ENCODE results near the gene GUCY1A2.

The GUCY1A2 gene

DNA sequence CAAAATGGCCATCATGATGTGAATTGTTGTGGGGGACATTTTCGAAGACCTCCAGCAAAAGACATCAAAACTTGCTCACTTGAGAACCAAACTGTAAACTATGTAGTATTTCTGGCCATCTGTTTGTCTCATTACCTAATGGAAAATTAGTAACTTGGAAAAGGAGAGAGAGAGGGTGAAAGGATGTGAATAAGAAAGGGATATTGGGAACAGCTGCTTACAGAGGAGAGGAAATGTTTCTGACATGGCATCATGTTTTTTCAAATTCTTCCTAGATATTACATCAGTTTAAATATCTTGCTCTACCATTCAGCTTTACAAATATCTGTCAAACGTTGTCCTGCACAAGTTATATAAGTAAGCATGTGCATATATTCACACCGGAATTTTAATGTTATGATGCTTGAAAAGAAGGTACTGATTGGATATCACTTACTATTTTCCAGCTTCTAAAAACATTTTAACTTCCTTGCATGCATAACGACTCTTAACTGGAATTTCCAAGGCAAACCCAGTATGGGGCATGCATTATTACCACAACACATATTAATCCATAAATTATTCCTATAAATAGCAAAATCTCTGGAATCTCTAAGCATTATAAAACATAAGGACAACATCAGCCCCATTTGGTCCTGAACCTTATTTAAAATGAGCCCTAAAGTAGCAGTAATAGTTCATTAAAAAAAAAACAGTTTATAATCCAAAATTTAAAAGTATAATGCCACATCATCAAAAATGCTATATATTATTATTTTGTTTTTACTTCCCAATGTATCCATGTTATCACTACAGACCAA, 20.0 kb downstream of the GUCY1A2 start:
- no peak for DNase-seq
- no peak for ATAC-seq

DNA sequence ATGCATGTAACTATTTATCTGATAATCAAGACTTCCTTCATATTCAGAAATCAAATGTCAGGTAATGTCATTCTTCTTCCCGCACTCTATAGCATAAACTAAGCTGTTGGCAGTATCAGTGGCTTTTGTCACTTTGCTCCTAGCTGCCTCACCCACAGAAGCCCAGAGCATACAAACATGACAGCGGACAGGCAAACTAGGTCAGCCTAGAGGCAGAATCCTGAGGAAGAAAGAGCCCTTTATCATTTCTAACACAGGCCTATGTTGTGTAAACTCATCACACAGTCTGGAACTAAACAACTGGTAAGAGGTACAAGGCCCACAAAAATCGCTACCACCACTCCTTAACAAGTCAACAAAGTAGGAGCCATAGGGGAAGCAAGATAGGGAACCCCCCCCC, 21.0 kb downstream of the GUCY1A2 start:
- DNase-seq (no peak), ATAC-seq (no peak)

DNA sequence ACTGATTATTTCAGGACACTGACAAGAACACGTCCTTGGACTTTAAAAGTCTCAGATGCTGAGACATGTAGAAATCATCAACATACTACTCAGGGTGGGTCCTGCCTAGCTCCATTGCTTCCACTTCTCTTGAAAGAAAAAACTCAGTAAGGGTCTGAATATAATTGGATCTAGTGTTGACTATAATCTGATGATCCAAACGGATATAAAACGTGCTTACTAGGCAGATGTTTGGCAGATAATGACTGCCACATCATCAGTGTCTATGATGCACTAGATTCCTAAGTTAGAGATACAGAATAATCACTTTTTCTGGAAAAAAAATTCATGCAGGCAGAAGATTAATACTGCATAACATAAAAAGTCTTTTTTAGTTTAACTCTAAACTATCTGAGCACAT, 21.6 kb downstream of the GUCY1A2 start:
- ATAC-seq = no peak
- DNase-seq = no peak

DNA sequence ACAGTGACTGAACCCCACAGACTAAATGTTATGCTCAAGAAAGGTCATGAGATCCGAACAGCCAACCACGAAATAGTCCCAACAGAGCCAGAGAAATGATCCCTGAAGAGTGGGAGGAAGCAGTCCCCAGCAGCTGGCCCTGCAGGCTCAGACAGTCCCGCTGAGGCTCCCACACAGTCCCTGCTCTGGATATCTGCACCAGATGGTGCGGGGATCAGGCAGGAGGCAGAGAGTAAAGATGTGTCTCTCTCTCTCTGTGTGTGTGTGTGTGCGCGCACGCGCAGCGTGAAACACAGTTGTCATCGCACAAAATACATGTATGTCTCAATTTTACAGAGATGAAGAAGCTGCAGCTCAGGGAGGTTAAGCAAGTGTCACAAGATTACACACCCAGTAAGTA, 27.9 kb downstream of the GUCY1A2 start:
- DNase-seq (no peak), ATAC-seq (no peak)

DNA sequence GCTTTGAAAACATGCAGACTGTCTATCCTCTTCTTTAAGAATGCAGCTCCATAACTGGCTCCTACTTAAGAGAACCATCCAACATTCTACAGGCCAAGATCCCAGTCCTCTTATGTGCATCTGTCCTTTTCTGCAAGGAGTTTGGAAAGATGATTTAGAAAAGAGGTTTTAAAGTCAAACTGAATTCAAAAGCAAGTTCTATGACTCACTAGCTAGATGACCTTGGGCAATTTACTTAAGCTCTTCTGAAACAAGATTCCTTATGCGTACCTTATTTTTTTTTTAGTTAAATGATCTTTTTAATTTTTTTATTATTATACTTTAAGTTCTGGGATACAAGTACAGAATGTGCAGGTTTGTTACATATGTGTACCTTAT, 29.2 kb downstream of the GUCY1A2 start:
- ATAC-seq (no peak), DNase-seq (no peak)

DNA sequence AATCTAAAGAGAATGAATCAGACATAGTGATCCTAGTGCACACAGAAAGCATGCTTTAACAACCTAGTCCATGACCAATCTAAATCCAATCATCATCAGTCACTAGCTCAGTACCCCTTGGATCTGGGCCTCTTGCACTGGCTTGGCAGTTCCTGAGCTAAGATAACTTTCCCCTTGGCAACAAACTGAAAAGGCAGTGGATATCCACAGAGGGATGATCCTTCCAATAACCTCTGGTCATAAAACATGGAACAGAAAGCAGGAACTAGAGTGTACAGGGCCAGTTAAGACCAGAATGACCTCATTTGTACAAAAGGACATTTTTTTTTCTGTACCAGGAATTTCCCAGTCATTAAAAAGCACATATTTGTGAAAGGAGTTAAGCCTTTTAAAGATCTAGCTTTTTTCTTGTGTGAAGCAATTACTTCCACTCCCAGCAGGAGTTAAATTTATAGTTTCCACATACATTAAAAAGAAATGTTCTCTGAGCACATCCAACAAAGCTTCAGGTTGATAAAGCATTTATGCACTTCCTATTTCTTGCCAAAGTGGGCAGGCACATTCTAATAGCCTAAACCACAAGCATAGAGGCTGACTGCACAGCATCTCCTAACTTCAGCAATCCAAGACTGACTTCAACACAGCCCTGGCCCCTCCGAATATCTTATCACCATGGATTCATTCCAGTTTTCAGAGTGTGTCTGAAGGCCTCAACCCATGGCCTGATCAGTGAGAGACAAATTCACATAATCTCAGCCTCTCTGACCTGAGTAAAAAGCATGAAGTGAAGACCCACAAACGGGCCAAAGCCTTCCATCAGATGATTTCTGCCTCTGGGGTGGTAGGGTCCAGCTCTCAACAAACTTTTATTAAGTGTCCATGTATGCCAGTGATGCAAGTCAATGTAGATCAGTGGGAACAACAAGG, 29.9 kb downstream of the GUCY1A2 start:
- DNase-seq = no peak

DNA sequence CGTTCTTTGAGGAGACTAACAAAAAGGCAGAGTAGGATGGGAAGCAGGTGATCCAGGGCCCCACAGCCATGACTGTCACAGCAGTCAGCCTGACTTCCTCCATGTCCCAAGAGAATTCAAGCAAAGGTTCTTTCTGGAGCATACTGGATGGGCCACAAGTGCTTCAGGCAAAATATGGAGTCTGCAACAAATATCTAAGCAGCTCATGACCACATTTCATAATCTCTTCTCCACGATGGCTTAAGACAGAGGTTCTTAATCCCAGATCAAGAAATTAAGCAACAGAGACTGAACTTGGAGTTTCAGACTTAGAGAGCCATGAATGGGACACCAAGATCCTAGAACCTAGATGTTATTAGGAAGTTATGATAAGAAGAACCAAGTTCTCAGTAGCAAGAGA, 31.6 kb downstream of the GUCY1A2 start:
- no peak for DNase-seq

More for the DNA sequence above, 29.9 kb downstream of the GUCY1A2 start:
- no peak for ATAC-seq

DNA sequence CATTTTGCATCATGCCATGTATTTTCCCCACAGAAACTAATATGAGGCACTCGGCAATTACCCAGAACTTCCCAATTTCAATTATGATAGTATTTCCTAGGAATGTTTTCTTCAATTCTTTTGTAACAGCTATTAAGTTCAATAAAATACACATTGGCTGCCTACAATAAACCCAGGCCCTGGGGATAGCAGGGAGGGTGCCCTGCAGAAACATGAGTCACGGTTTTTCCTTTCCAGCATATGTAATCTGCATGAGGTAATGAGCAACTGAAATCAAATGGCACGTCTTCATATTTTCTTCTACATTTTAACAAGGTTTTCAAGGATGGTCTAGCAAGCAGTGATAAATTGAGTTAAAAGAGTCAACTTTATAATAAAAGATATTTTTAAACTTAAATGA, 32.0 kb downstream of the GUCY1A2 start:
- no peak for ATAC-seq
- no peak for DNase-seq

More for the DNA sequence above, 31.6 kb downstream of the GUCY1A2 start:
- no peak for ATAC-seq

DNA sequence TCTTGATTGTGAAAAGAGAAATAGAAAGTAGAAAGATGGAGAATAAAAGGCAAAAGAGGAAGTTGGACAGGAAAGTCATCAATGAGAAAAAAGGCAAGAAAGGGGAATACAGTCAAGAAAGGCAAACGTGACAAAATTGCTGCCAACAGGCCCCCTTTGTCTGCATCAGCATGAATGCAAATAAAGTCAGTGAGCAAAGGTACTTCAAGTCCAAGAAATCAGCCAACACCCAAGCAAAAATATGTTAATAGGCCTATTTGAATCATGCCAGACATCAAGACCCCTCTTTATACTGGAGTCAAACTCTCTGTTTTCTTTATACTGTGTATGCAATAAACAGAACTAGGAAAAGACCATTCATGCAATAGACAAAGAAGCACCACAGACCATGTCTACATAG, 34.3 kb downstream of the GUCY1A2 start:
- no peak for DNase-seq
- ATAC-seq = no peak

DNA sequence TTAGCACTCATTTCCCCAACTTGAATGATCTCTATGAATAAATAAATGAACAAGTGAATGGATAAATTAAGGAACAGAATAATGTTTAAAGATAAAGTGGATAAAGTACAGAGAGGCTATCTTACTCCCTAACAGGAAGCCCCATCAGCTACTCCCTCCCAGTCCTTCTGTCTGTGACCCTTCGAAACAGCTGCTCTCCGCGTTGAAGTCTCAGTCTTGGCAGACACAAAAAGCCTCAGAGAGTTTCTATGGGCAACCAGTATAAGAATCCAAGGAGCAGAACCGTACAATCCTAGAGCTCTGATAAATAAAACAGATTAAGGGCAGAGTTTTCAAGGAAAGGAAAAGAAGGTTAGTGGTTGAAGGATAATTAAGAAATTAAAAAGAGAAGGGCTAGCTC, 35.0 kb downstream of the GUCY1A2 start:
- DNase-seq (no peak), ATAC-seq (no peak)

DNA sequence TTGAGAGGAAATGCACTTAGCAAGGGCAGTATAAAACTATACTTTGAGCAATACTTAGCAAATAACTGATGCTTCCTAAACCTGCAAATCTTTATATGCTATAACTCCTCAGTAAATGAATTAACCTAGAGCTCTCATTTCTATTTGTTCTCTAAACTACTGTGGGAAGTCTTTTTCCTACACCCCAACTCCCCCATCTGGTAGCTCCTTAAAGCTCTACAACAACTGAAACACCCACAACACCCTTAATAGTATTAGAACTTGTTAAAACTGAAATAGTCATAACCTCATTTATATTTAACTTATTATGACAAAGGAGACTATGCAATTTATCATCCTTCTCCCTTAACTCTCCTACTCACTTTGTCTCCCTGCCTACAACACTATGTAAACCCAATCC, 43.4 kb downstream of the GUCY1A2 start:
- ATAC-seq = no peak
- DNase-seq = no peak

DNA sequence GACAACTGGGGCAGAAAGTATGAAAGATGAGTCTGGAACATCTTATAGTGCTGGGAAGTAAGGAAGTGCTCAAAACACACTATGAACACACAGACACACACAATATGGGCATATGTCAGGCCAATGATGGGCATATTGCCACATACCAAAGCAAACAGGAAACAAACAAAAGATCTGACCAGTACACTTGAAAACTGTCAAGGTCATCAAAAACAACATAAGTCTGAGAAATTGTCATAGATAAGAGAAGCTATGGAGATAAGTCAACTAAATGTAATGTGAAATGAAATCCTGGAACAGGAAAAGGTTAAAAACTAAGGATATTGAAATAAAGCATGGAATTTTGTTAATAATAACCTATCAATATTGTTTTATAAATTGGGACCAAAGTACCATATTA, 46.4 kb downstream of the GUCY1A2 start:
- ATAC-seq = no peak

DNA sequence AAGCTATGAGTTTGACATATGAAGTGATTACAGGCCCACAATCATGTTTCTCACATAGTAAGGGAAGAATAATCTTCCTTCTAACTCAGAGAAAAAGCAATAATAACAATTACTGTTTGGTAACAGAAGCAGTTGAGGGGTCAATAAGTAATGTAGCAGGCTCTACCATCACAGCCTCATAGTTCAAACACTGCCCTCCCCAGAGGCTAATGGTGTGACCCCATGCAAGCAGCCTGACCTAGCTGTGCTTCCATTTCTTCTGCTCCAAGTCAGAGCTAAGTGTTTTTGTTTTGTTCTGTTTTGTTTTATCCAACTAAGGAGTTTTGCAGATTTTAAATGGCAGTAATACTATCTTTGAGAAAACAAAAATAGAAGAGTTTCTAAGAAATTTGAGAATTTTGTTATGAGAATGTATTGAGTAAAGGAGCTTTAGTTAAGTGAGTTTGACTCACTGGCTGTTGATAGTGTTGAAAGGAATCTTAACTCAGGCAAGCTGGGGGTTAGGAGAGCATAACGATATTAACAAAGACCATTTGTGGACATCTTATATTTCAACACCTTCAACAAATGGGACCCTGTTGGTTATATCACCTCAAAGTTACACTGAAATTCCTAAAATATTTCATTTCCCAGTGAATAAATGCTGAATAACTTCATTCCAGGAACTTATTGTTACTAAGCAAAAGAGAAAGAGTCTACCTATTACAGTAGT, 48.5 kb downstream of the GUCY1A2 start:
- DNase-seq = no peak
- no peak for ATAC-seq

More for the DNA sequence above, 46.4 kb downstream of the GUCY1A2 start:
- DNase-seq = no peak

DNA sequence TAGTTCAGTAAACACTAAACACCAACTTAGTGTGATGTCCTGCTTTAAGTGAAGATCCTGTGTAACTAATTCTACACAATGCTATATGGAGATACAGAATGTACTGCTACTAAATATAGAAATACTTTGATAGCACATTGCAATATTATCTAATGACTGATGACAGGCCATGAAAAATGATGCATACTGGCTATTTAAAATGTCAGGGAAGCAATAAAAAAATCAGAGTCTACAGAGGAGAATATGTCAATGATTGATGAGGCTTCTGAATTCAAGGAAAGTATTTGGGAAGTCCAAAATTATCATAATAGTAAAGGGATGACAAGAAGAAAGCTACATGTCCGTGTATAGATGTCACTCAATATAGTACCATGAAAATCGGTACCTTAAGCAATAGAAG, 55.3 kb downstream of the GUCY1A2 start:
- no peak for DNase-seq

DNA sequence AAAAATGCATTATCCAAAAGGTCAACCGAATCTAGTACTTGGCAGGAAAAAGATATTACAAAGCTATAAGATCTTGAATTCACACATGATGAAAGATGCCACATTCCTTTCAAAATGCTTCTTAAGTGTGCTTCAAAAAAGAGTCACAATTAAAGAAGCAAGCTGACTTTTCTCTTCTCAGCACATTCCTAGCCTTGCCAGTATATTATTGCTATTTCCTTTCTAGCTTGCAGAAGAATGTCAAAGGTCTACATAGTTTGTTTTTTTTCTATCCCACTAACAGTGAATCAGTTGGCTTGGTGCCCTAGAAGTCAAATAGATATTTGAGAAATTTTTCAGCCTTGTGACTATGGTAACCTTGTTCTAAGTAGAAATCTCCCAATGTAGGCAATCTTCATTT, 56.8 kb downstream of the GUCY1A2 start:
- DNase-seq (no peak), ATAC-seq (no peak)

More for the DNA sequence above, 55.3 kb downstream of the GUCY1A2 start:
- ATAC-seq = no peak

DNA sequence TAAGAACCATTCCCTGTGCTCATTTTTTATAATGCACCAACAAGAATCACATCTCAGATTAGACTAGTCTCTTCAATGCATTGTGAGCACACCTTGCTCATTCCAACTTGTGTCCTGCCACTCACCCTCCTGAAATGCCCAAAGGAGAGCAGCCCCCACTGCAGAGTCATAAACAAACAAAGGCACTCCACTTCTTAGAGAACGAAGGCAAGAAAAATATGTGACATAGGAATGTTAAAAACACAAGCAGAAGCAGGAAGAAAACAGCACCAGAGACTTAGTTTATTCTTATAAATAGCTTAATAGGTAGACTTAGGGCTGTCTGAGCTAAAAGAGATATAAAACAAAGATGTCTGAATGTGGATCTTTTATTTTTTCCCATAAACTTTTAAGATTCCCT, 57.2 kb downstream of the GUCY1A2 start:
- ATAC-seq = no peak
- DNase-seq = no peak

DNA sequence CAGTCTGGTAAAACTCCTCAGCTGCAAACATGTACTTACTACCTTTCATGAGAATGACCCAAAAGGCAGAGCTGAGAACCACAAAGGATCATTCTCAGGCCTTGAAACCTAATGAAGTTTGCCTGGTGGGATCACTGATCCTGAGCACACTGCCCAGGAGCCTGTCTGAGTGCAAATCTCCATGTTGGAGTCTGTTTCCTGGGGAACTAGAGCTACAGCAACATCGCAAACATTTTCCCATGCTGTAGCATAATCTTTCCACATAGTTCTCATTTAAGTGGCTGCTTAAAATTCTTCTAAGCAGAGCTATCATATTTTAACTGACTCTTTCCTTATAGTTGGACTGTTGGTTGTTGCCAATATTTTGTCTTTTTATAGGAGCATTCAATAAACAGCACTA, 58.5 kb downstream of the GUCY1A2 start:
- ATAC-seq = no peak
- no peak for DNase-seq

DNA sequence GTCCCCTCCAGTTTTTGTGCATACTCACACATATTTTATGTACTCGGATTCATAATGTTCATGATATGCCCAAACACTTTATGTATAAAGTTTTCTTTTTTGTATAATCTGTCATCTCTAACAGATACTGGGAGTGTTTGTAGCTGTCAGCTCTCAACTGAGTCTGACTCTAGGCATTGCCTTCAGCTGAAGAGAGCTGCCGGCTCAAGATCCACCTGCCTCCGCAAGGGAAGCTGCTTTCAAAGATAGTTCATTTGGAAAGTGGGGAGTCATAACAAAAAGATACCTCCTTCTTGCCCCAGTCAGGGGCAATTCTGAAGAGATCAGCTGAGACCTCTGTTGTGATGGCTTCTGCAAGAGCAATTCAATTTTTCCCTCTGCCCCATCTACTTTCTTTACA, 58.9 kb downstream of the GUCY1A2 start:
- no peak for ATAC-seq
- DNase-seq = no peak

DNA sequence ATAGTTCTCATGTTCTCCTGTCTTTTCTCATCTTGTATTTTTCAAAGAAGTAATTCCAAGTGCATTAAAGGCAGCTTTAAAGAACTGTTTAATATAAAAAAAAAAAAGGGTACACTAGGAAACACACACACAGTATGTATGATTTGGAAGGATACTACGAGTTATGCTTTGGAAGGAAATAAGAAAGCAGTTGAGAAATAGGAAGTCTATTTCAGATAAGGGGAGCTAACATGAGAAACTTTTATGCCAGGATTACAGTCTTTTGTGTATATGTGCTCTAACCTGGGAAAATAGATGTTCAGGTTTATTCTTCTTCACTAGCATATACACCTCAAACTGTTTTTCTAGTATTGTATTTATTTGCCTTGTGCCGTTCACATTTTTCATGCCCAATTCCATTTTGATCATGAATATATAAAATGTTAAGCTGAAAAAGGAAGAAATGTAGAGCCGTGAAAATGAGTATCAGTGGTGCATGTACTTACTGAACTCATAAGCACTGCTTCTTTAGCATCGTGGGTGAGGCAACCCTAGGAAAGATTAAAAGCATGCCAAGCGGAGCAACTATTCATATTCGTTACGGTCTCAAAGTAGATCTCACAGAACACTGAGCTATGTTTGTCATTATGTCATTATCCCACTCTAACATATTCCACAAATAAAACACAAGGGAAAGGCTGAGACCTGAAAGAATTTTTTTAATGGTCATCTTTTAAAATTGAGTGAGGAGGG, 59.6 kb downstream of the GUCY1A2 start:
- ATAC-seq = no peak
- DNase-seq = no peak

DNA sequence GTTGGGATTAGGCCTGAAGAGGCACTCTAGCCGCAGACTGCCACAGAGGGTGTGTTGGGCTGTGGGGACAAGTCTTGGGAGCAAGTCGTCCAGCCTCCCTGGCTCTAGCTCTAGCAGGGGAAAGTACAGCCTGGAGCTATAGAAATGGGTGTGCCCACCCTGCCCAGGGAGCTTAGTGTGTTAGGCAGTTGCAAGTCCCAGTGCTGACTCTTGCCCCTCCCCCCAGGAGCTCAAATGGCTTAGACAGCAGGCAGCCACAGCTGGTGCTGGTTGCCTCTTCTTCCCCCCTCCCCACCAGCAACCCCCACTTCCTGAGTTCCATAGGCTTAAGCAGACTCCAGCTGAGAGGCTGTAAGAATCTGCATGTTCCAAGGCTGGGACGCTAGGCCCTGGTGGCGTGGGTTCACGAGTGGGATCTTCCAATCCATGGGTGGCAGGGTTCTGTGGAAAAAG, 61.2 kb downstream of the GUCY1A2 start:
- DNase-seq (no peak), ATAC-seq (no peak)

DNA sequence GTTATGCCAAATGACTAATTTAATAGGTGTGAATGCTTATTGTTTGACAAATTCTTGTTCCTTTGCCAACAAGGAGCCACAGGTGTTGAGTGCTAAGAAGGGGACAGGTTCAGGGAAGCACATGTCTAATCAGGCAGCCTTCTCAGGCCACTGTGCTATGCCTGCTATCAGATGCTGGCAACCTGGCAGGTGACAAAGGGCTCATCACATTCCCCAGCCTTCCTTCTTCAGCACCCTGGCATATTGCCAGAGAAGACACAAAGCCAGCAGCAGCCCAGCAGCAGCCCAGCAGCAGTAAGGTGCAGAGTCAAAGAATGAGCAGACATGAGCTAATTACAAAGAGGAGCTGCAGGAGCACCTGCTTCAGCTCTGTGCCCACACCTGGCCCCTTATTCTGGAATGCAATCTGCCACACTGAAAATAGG, 68.2 kb downstream of the GUCY1A2 start:
- no peak for ATAC-seq
- DNase-seq = no peak

DNA sequence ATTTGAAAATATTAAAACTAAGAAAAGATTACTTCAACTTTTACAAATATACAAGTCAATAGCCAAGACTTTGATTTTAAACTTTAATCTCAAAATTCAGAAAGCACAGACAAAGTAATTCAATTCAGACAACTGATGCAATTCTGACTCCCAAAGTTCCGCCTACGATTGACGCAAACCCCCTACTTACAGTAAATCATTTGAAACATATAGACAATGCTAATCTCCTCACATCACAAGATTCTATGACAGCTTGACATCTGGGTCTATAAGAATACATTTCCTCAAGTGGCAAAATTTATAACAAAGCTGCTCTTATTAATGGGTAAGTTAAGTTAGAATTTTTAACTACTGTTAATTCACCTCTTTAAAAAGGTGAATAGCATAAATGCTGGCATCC, 75.2 kb downstream of the GUCY1A2 start:
- DNase-seq = no peak
- ATAC-seq = no peak

All from stimulated activated naive CD8-positive, alpha-beta T cell treated with anti-CD3 and anti-CD28 coated beads, Interleukin-15, Interleukin-2, amounts not matched to agents 100 U/mL and 50 U/mL, for 24 hours (primary cell).